HEK293 (cell line): ENCODE measurements around the gene BCL2A1.

Experiments
- CTCF ChIA-PET: fragments of 350-600 bp; formaldehyde crosslinking; extraction: SDS; loops from one replicate; lab custom pipeline; 2021; ENCODE audit warnings: antibody characterized with exemption; lab: Yijun Ruan, JAX
- POLR2A ChIA-PET: fragments of 300-600 bp; formaldehyde crosslinking; extraction: SDS; loops from one replicate; lab custom pipeline; 2020; ENCODE audit warnings: antibody characterized with exemption, inconsistent platforms; lab: Yijun Ruan, JAX
- H3K27ac ChIP-seq: fragments of 200-500 bp; sonication (Bioruptor generic); 2 replicates; pipeline ENCODE4 v1.5.1; 2014; ENCODE audit warnings: low read depth, low read length, control low read depth, inconsistent platforms; ENCODE audit errors: extremely low read depth
- H3K36me3 ChIP-seq, 2 experiments: fragments of 200-500 bp in 1 of 2; sonication (Bioruptor generic) in 1 of 2; 1 replicate in 1 of 2; 2 replicates in 1 of 2; pipeline ENCODE4 v1.5.1; 2014 to 2017; ENCODE audit warnings: inconsistent platforms in 2 of 2, low read length in 2 of 2; ENCODE audit not compliant: control insufficient read depth in 2 of 2, insufficient read depth in 1 of 2
- H3K4me1 ChIP-seq: fragments of 200-500 bp; sonication (Bioruptor generic); 2 replicates; pipeline ENCODE4 v1.5.1; 2014; ENCODE audit warnings: mild to moderate bottlenecking, low read length, inconsistent platforms; ENCODE audit not compliant: control insufficient read depth, insufficient read depth
- H3K4me3 ChIP-seq: 2 replicates; pipeline ENCODE4 v1.5.1; 2011; ENCODE audit warnings: low read depth, mild to moderate bottlenecking, control low read depth, low read length, moderate library complexity
- H3K9me3 ChIP-seq: fragments of 200-500 bp; sonication (Bioruptor generic); 2 replicates; pipeline ENCODE4 v1.5.1; 2014; ENCODE audit warnings: low read depth, low read length, inconsistent platforms; ENCODE audit not compliant: control insufficient read depth, insufficient read depth
- HOXC10 ChIP-seq: sonication (generic); formaldehyde crosslinking; IDR thresholded peaks from 2 replicates; pipeline ENCODE4 v1.8.1; 2023; ENCODE audit warnings: mild to moderate bottlenecking, missing genetic modification reagents
- KLF8 ChIP-seq: fragments of 450-650 bp; formaldehyde crosslinking; IDR thresholded peaks from 2 replicates; pipeline ENCODE4 v1.5.1; 2016; ENCODE audit warnings: missing biosample characterization, missing genetic modification characterization
- PRDM1 ChIP-seq: fragments of 450-650 bp; formaldehyde crosslinking; IDR thresholded peaks from 2 replicates; pipeline ENCODE4; 2016; ENCODE audit warnings: missing biosample characterization, missing genetic modification characterization
- PRDM10 ChIP-seq: fragments of 450-650 bp; formaldehyde crosslinking; IDR thresholded peaks from 2 replicates; pipeline ENCODE4 v1.5.1; 2016; ENCODE audit warnings: missing biosample characterization, missing genetic modification characterization
- RBAK ChIP-seq: fragments of 450-650 bp; formaldehyde crosslinking; IDR thresholded peaks from 2 replicates; pipeline ENCODE4 v1.5.1; 2016; ENCODE audit warnings: missing biosample characterization, missing genetic modification characterization
- SCRT1 ChIP-seq: fragments of 450-650 bp; formaldehyde crosslinking; IDR thresholded peaks from 2 replicates; pipeline ENCODE4 v1.5.1; 2016; ENCODE audit warnings: missing biosample characterization, missing genetic modification characterization, borderline replicate concordance
- TSHZ1 ChIP-seq: fragments of 450-650 bp; formaldehyde crosslinking; IDR thresholded peaks from 2 replicates; pipeline ENCODE4 v1.5.1; 2016; ENCODE audit warnings: missing biosample characterization, missing genetic modification characterization, borderline replicate concordance
- ZBTB11 ChIP-seq: fragments of 450-650 bp; formaldehyde crosslinking; conservative IDR thresholded peaks from 2 replicates; pipeline ENCODE4 v1.5.1; 2016; ENCODE audit warnings: low read depth, missing biosample characterization, missing genetic modification characterization
- ZBTB7A ChIP-seq: fragments of 450-650 bp; formaldehyde crosslinking; IDR thresholded peaks from 2 replicates; pipeline ENCODE4 v1.5.1; 2016; ENCODE audit warnings: low read depth, missing biosample characterization, missing genetic modification characterization
- ZNF146 ChIP-seq: fragments of 450-650 bp; formaldehyde crosslinking; IDR thresholded peaks from 2 replicates; pipeline ENCODE4 v1.5.1; 2016; ENCODE audit warnings: missing biosample characterization, missing genetic modification characterization
- ZNF169 ChIP-seq: fragments of 450-650 bp; formaldehyde crosslinking; IDR thresholded peaks from 2 replicates; pipeline ENCODE4 v1.5.1; 2016; ENCODE audit warnings: missing biosample characterization, missing genetic modification characterization
- ZNF174 ChIP-seq: fragments of 450-650 bp; formaldehyde crosslinking; IDR thresholded peaks from 2 replicates; pipeline ENCODE4 v1.5.0; 2017; ENCODE audit warnings: missing biosample characterization, mild to moderate bottlenecking, missing genetic modification characterization
- ZNF2 ChIP-seq: fragments of 450-650 bp; formaldehyde crosslinking; IDR thresholded peaks from 2 replicates; pipeline ENCODE4 v1.5.1; 2016; ENCODE audit warnings: missing biosample characterization, missing genetic modification characterization
- ZNF214 ChIP-seq: fragments of 450-650 bp; formaldehyde crosslinking; IDR thresholded peaks from 2 replicates; pipeline ENCODE4 v1.5.1; 2017; ENCODE audit warnings: missing biosample characterization, mild to moderate bottlenecking, missing genetic modification characterization, borderline replicate concordance
- ZNF223 ChIP-seq: fragments of 450-650 bp; formaldehyde crosslinking; IDR thresholded peaks from 2 replicates; pipeline ENCODE4 v1.5.1; 2016; ENCODE audit warnings: missing biosample characterization, missing genetic modification characterization
- ZNF248 ChIP-seq: fragments of 450-650 bp; formaldehyde crosslinking; IDR thresholded peaks from 2 replicates; pipeline ENCODE4 v1.5.1; 2017; ENCODE audit warnings: missing biosample characterization, missing genetic modification characterization
- ZNF26 ChIP-seq: fragments of 450-650 bp; formaldehyde crosslinking; IDR thresholded peaks from 2 replicates; pipeline ENCODE4 v1.5.1; 2016; ENCODE audit warnings: missing biosample characterization, missing genetic modification characterization
- ZNF302 ChIP-seq: fragments of 450-650 bp; formaldehyde crosslinking; IDR thresholded peaks from 2 replicates; pipeline ENCODE4 v1.5.1; 2016; ENCODE audit warnings: missing biosample characterization, missing genetic modification characterization, low read depth
- ZNF341 ChIP-seq: fragments of 450-650 bp; formaldehyde crosslinking; IDR thresholded peaks from 2 replicates; pipeline ENCODE4; 2016; ENCODE audit warnings: low read depth, missing biosample characterization, missing genetic modification characterization
- ZNF354C ChIP-seq: fragments of 450-650 bp; formaldehyde crosslinking; IDR thresholded peaks from 2 replicates; pipeline ENCODE4 v1.5.1; 2016; ENCODE audit warnings: missing biosample characterization, missing genetic modification characterization, low read depth, borderline replicate concordance
- ZNF521 ChIP-seq: fragments of 450-650 bp; formaldehyde crosslinking; IDR thresholded peaks from 2 replicates; pipeline ENCODE4 v1.5.1; 2017; ENCODE audit warnings: missing biosample characterization, mild to moderate bottlenecking, missing genetic modification characterization
- ZNF596 ChIP-seq: fragments of 450-650 bp; IDR thresholded peaks from 2 replicates; pipeline ENCODE4 v1.5.0; 2018; ENCODE audit warnings: missing biosample characterization, mild to moderate bottlenecking, missing genetic modification characterization, moderate library complexity
- ZNF692 ChIP-seq: fragments of 450-650 bp; formaldehyde crosslinking; IDR thresholded peaks from 2 replicates; pipeline ENCODE4 v1.5.1; 2016; ENCODE audit warnings: missing biosample characterization, missing genetic modification characterization
- ZNF785 ChIP-seq: fragments of 450-650 bp; formaldehyde crosslinking; IDR thresholded peaks from 2 replicates; pipeline ENCODE4 v1.5.1; 2016; ENCODE audit warnings: missing biosample characterization, missing genetic modification characterization

BCL2A1 gene

GRCh38 chr15:79952329-79952728 is 18.7 kb downstream of the BCL2A1 start:
- Histone ChIP-seq H3K4me1 (no peaks in the 10 kb centered on the region), H3K27ac (no peak overlapping the region), H3K36me3 (no peaks in the 10 kb centered on the region), H3K9me3 (no peaks in the 10 kb centered on the region), H3K4me3 (no peak overlapping the region)
- ChIA-PET POLR2A (no interaction called here), CTCF (no interaction called here)
- no peak for TF ChIP-seq ZNF354C (tag by site-specific recombination)
- TF ChIP-seq ZNF785: no peak
- no peak for TF ChIP-seq ZNF596 (tag by site-specific recombination)
- TF ChIP-seq ZBTB11 (tag by site-specific recombination): no peak
- TF ChIP-seq KLF8 (tag by site-specific recombination): no peak
- no peak for TF ChIP-seq ZNF223
- TF ChIP-seq ZNF521 (tag by site-specific recombination): no peak
- no peak for TF ChIP-seq ZNF214 (tag by site-specific recombination)
- TF ChIP-seq ZNF302: no peak
- TF ChIP-seq RBAK (tag by site-specific recombination): no peak
- TF ChIP-seq ZNF146 (tag by site-specific recombination): no peak
- TF ChIP-seq ZNF2 (tag by site-specific recombination): no peak
- TF ChIP-seq SCRT1 (tag by site-specific recombination): no peak
- TF ChIP-seq ZNF341: no peak
- no peak for TF ChIP-seq ZNF169 (tag by site-specific recombination)
- TF ChIP-seq PRDM1 (tag by site-specific recombination): no peak
- TF ChIP-seq ZNF26 (tag by site-specific recombination): no peak
- TF ChIP-seq ZBTB7A (tag by site-specific recombination): no peak

- ChIA-PET CTCF (no interaction called here), POLR2A (no interaction called here)
- Histone ChIP-seq H3K27ac (no peak overlapping the region), H3K9me3 (no peaks in the 10 kb centered on the region), H3K4me1 (no peaks in the 10 kb centered on the region), H3K4me3 (no peak overlapping the region), H3K36me3 (no peaks in the 10 kb centered on the region)
- TF ChIP-seq PRDM10 (tag by site-specific recombination): no peak
- TF ChIP-seq ZNF174 (tag by site-specific recombination): no peak
- no peak for TF ChIP-seq HOXC10 (CRISPR knock-in tag)
- TF ChIP-seq ZNF692: no peak
- TF ChIP-seq TSHZ1: no peak
- no peak for TF ChIP-seq ZNF248
Measured at GRCh38 chr15:79950247-79950646, 20.7 kb downstream of the BCL2A1 start.
